DOHH2 (cell line): Measurements from ENCODE around the gene HTRA1.

Source experiments
- H3F3A ChIP-seq: fragments of 200-600 bp; sonication (generic), shearing (Covaris generic); 2 replicates; pipeline ENCODE4 v1.6.0; 2016; ENCODE audit warnings: antibody characterized with exemption, mild to moderate bottlenecking; ENCODE audit not compliant: control insufficient read depth, insufficient read depth
- H3K27ac ChIP-seq: fragments of 200-600 bp; sonication (generic); 2 replicates; pipeline ENCODE4 v1.5.1; 2014; ENCODE audit warnings: low read depth, mild to moderate bottlenecking, low read length, moderate library complexity
- H3K27me3 ChIP-seq: fragments of 200-600 bp; sonication (generic); 2 replicates; pipeline ENCODE4 v1.6.1; 2014; ENCODE audit warnings: mild to moderate bottlenecking, low read length, mixed read lengths; ENCODE audit not compliant: control insufficient read depth
- H3K36me3 ChIP-seq: fragments of 200-600 bp; sonication (generic); 2 replicates; pipeline ENCODE4 v1.6.1; 2014; ENCODE audit warnings: mild to moderate bottlenecking, low read length, moderate library complexity, mixed read lengths; ENCODE audit not compliant: control insufficient read depth
- H3K4me1 ChIP-seq: fragments of 200-600 bp; sonication (generic); 2 replicates; pipeline ENCODE4 v1.6.1; 2014; ENCODE audit warnings: mild to moderate bottlenecking, low read length, mixed read lengths; ENCODE audit not compliant: control insufficient read depth
- H3K4me2 ChIP-seq: fragments of 200-600 bp; sonication (generic); 2 replicates; pipeline ENCODE4 v1.6.0; 2014; ENCODE audit warnings: mild to moderate bottlenecking, low read length, moderate library complexity
- H3K4me3 ChIP-seq: fragments of 200-600 bp; sonication (generic); 2 replicates; pipeline ENCODE4 v1.5.1; 2014; ENCODE audit warnings: mild to moderate bottlenecking, low read length, mixed read lengths
- H3K79me2 ChIP-seq: fragments of 200-600 bp; sonication (generic); 2 replicates; pipeline ENCODE4 v1.6.1; 2014; ENCODE audit warnings: mild to moderate bottlenecking, low read length, mixed read lengths; ENCODE audit not compliant: control insufficient read depth
- H3K9me2 ChIP-seq: fragments of 200-600 bp; sonication (generic); replicated peaks from 2 replicates; pipeline ENCODE4 v1.6.1; 2014; ENCODE audit warnings: mild to moderate bottlenecking, low read length, mixed read lengths; ENCODE audit not compliant: control insufficient read depth
- H3K9me3 ChIP-seq: fragments of 200-600 bp; sonication (generic); 2 replicates; pipeline ENCODE4 v1.6.1; 2014; ENCODE audit warnings: antibody characterized with exemption, low read length, mixed read lengths; ENCODE audit not compliant: control insufficient read depth, insufficient read depth
- H4K20me1 ChIP-seq: fragments of 200-600 bp; sonication (generic); 2 replicates; pipeline ENCODE4 v1.6.0; 2014; ENCODE audit warnings: low read depth, mild to moderate bottlenecking, antibody characterized with exemption, low read length, moderate library complexity; ENCODE audit not compliant: control insufficient read depth, insufficient read depth
- EZH2phosphoT487 ChIP-seq: fragments of 200-600 bp; sonication (generic); IDR thresholded peaks from 2 replicates; pipeline ENCODE4 v1.6.1; 2017; ENCODE audit warnings: borderline replicate concordance, mild to moderate bottlenecking, antibody characterized with exemption, low read length, moderate library complexity, mixed read lengths
- TF ChIP-seq, protein P1 (sequence below): fragments of 200-600 bp; sonication (generic); IDR thresholded peaks from one replicate; pipeline ENCODE4 v1.5.1; 2014; ENCODE audit warnings: antibody characterized with exemption, mild to moderate bottlenecking, low read depth, low read length; ENCODE audit not compliant: poor library complexity, severe bottlenecking

HTRA1 gene

DNA sequence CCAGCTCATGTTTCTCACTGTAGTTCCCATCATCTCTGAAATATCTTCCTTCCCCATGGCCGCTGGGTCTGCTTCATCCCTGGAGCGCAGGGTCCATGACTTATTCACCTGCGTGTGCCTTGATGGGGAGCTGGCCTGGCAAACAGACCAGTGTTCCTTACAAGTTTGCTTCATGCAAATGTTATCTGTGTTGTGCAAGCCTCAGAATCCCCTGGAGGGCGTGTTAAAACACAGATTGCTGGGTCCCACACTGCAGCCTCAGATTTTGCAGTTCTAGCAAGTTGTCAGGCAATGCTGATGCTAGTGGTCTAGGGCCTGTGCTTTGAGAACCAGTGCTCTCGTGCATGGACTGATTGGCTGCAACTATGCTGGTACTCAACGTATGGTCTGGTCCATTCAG is 92.0 kb downstream of the HTRA1 start:
- H3K9me2 ChIP-seq = no peaks in the 10 kb centered on the region
- H3K4me1 ChIP-seq = no peaks in the 10 kb centered on the region
- H3K27ac ChIP-seq = no peak overlapping the region
- no peak for TF ChIP-seq EZH2phosphoT487
- TF ChIP-seq, protein P1, sequence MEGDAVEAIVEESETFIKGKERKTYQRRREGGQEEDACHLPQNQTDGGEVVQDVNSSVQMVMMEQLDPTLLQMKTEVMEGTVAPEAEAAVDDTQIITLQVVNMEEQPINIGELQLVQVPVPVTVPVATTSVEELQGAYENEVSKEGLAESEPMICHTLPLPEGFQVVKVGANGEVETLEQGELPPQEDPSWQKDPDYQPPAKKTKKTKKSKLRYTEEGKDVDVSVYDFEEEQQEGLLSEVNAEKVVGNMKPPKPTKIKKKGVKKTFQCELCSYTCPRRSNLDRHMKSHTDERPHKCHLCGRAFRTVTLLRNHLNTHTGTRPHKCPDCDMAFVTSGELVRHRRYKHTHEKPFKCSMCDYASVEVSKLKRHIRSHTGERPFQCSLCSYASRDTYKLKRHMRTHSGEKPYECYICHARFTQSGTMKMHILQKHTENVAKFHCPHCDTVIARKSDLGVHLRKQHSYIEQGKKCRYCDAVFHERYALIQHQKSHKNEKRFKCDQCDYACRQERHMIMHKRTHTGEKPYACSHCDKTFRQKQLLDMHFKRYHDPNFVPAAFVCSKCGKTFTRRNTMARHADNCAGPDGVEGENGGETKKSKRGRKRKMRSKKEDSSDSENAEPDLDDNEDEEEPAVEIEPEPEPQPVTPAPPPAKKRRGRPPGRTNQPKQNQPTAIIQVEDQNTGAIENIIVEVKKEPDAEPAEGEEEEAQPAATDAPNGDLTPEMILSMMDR = no peak
- H3K4me2 ChIP-seq = no peak overlapping the region
- no peaks in the 10 kb centered on the region for H3F3A ChIP-seq
- no peak overlapping the region for H3K4me3 ChIP-seq
- no peaks in the 10 kb centered on the region for H3K79me2 ChIP-seq
- no peaks in the 10 kb centered on the region for H4K20me1 ChIP-seq
- H3K36me3 ChIP-seq = no peaks in the 10 kb centered on the region
- no peaks in the 10 kb centered on the region for H3K9me3 ChIP-seq
- peaks cover 2% of the 10 kb centered on the region; the same call in 1 of the 2 replicates for H3K27me3 ChIP-seq

DNA sequence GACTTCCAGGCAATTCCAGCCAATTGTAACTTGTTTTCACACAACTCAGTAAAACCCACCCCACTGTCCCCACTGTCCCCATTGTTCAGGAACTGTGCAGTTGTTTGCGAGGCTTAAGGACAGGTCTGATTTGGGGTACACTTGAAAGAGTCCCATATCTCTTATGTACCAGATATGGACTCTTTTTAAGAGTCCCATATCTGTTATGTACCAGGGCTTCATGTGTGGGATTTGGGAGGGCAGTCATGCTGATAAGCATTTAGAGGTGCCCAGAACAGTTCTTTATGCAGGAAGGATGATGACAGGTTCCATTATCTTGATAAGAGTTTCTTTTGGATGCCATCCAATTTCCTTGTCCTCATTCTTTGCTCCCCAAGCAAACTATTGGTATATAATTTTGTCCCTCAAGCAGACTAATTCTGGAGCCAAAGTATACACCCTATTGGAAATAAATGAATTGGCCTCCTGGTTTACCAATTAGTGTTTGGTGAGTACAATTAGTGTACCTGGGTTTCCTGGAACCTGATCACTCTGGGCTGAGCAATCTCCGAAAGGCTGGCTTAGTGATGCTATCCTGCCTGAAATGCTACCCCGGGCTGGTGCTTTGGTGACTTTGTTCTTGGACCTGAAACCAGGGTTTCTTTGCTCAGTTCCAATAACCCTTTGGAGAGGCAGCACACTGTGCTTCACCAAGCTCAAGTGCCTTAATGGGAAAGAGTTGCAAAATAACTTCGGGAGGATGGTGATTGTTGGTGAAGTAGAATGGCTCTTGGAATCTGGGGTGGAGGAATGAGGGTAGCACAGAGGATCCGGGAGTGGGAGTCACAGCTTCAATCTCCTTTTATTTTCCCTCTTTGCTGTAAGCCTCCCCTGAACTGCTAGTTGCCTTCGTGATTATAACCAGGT is 93.0 kb downstream of the HTRA1 start:
- H3K9me3 ChIP-seq = no peaks in the 10 kb centered on the region
- no peaks in the 10 kb centered on the region for H3K9me2 ChIP-seq
- no peaks in the 10 kb centered on the region for H3K36me3 ChIP-seq
- H3K27me3 ChIP-seq = 0 out of 2 replicates have a peak, but pooled peaks cover 2% of the 10 kb centered on the region
- no peaks in the 10 kb centered on the region for H3F3A ChIP-seq
- H3K79me2 ChIP-seq = no peaks in the 10 kb centered on the region
- TF ChIP-seq, protein P1 = no peak
- no peak for TF ChIP-seq EZH2phosphoT487
- no peak overlapping the region for H3K4me3 ChIP-seq
- H3K4me2 ChIP-seq = no peak overlapping the region
- H4K20me1 ChIP-seq = no peaks in the 10 kb centered on the region
- H3K4me1 ChIP-seq = no peaks in the 10 kb centered on the region
- H3K27ac ChIP-seq = no peak overlapping the region

DNA sequence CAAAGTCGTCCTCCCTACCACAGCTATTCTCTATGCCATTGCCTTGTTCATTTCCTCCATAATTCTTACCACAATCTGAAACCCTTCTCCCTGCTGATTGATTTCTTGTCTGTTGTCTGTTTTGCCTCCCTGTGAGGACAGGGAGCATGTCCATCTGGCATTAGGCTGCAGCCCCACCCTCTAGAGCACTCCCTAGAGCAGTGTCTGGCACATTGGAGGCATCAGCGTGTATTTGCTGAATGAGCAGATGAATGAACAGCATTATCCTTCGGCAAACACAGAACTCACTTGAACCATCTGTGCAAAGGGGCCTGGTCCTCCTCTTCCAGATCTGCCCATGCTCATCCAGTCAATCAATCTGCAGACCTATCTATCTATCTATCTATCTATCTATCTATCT is 94.1 kb downstream of the HTRA1 start:
- H3K79me2 ChIP-seq = no peaks in the 10 kb centered on the region
- H3K27ac ChIP-seq = no peak overlapping the region
- no peaks in the 10 kb centered on the region for H3K4me1 ChIP-seq
- H3K36me3 ChIP-seq = no peaks in the 10 kb centered on the region
- H3K9me2 ChIP-seq = no peaks in the 10 kb centered on the region
- H4K20me1 ChIP-seq = no peaks in the 10 kb centered on the region
- H3F3A ChIP-seq = no peaks in the 10 kb centered on the region
- H3K9me3 ChIP-seq = no peaks in the 10 kb centered on the region
- no peak overlapping the region for H3K4me3 ChIP-seq
- no peak overlapping the region for H3K4me2 ChIP-seq
- TF ChIP-seq, protein P1 = no peak
- no peak for TF ChIP-seq EZH2phosphoT487
- H3K27me3 ChIP-seq = peaks cover 5% of the 10 kb centered on the region; the same call in 1 of the 2 replicates
